WTC11 (cell line): ENCODE results near the gene ZNF593OS. TPM values are rescaled to one million over a fixed set of nuclear protein-coding genes. Genes with fewer than 3 reads are reported as not detected.
A peak's percentile ranks its signal among the peaks of the same experiment; 100 is the strongest.

Experiments used
- ATAC-seq: fragments of 200-7000 bp; cut with Tn5 transposase; 2 replicates; pipeline ENCODE4 v1.10.0; 2021; ENCODE audit warnings: mild to moderate bottlenecking, moderate library complexity
- CTCF ChIA-PET: fragments of 300-600 bp; sonication (Branson Sonifier 250); formaldehyde crosslinking; loops from one replicate; lab custom pipeline; 2021; ENCODE audit warnings: antibody characterized with exemption; lab: Charles Lee
- POLR2A ChIA-PET: fragments of 350-600 bp; sonication (Branson Sonifier 250); formaldehyde crosslinking; loops from one replicate; lab custom pipeline; 2021; ENCODE audit warnings: antibody characterized with exemption; lab: Charles Lee
- DNase-seq: peaks from one replicate; pipeline ENCODE4 v3.0.0; 2021; ENCODE audit warnings: low spot score
- H3K27ac Mint-ChIP-seq: 2 replicates; pipeline ENCODE4 v1.8.0; 2021; ENCODE audit warnings: mixed read lengths
- H3K27me3 Mint-ChIP-seq: 2 replicates; pipeline ENCODE4 v1.8.0; 2021; ENCODE audit warnings: low read depth, mild to moderate bottlenecking, moderate library complexity, mixed read lengths
- H3K36me3 Mint-ChIP-seq: 2 replicates; pipeline ENCODE4 v1.8.0; 2021; ENCODE audit warnings: mixed read lengths
- H3K4me1 Mint-ChIP-seq: 2 replicates; pipeline ENCODE4 v1.8.0; 2022; ENCODE audit warnings: mixed read lengths
- H3K4me3 Mint-ChIP-seq: 2 replicates; pipeline ENCODE4 v1.8.0; 2021; ENCODE audit warnings: mild to moderate bottlenecking, moderate library complexity, mixed read lengths
- H3K9me3 Mint-ChIP-seq: 2 replicates; pipeline ENCODE4 v1.8.0; 2021; ENCODE audit warnings: mixed read lengths
- ELF4 ChIP-seq: sonication (generic); formaldehyde crosslinking; IDR thresholded peaks from 2 replicates; pipeline ENCODE4 v1.8.1; 2022; ENCODE audit warnings: low read depth, mild to moderate bottlenecking, moderate library complexity, missing genetic modification reagents
- ESRRA ChIP-seq: sonication (generic); formaldehyde crosslinking; IDR thresholded peaks from 2 replicates; pipeline ENCODE4 v1.8.1; 2022; ENCODE audit warnings: mild to moderate bottlenecking, missing genetic modification reagents, borderline replicate concordance
- FOXJ3 ChIP-seq: sonication (generic); formaldehyde crosslinking; IDR thresholded peaks from 2 replicates; pipeline ENCODE4 v1.9.0; 2021; ENCODE audit warnings: missing genetic modification reagents, mild to moderate bottlenecking, borderline replicate concordance
- GABPB1 ChIP-seq: sonication (generic); formaldehyde crosslinking; IDR thresholded peaks from 2 replicates; pipeline ENCODE4 v1.8.1; 2023; ENCODE audit warnings: mild to moderate bottlenecking, missing genetic modification reagents
- NFATC4 ChIP-seq: fragments of 250-450 bp; sonication (Bioruptor Pico); IDR thresholded peaks from 2 replicates; pipeline ENCODE4 v1.9.0; 2021; ENCODE audit warnings: mild to moderate bottlenecking
- RELA ChIP-seq: sonication (generic); formaldehyde crosslinking; IDR thresholded peaks from 2 replicates; pipeline ENCODE4 v1.8.1; 2022; ENCODE audit warnings: missing genetic modification reagents, mild to moderate bottlenecking, borderline replicate concordance
- SMAD4 ChIP-seq: sonication (generic); formaldehyde crosslinking; IDR thresholded peaks from 2 replicates; pipeline ENCODE4 v1.8.0; 2022; ENCODE audit warnings: mild to moderate bottlenecking, missing genetic modification reagents
- TEAD1 ChIP-seq: sonication (generic); formaldehyde crosslinking; IDR thresholded peaks from 2 replicates; pipeline ENCODE4 v1.8.0; 2022; ENCODE audit warnings: mild to moderate bottlenecking, missing genetic modification reagents
- ZNF121 ChIP-seq: sonication (generic); formaldehyde crosslinking; IDR thresholded peaks from 2 replicates; pipeline ENCODE4 v1.8.0; 2023; ENCODE audit warnings: missing genetic modification reagents
- total RNA-seq: library from RNA; stranded (reverse); gene quantifications from 3 replicates; pipeline ENCODE4 v1.2.3, GENCODE V29; 2021
- TF ChIP-seq, protein P1 (sequence below): sonication (generic); formaldehyde crosslinking; IDR thresholded peaks from 2 replicates; pipeline ENCODE4 v1.8.0; 2022; ENCODE audit warnings: missing genetic modification reagents
- TF ChIP-seq, protein P2 (sequence below): sonication (generic); formaldehyde crosslinking; IDR thresholded peaks from 2 replicates; pipeline ENCODE4 v1.8.0; 2023; ENCODE audit warnings: mild to moderate bottlenecking, missing genetic modification reagents
- TF ChIP-seq, protein P3 (sequence below): fragments of 250-450 bp; sonication (Bioruptor Pico); IDR thresholded peaks from 2 replicates; pipeline ENCODE4 v1.8.0; 2021; ENCODE audit warnings: mild to moderate bottlenecking
- TF ChIP-seq, protein P4 (sequence below): fragments of 250-450 bp; sonication (Bioruptor Pico); IDR thresholded peaks from 2 replicates; pipeline ENCODE4 v1.9.0; 2021; ENCODE audit warnings: mild to moderate bottlenecking, borderline replicate concordance
- TF ChIP-seq, protein P5 (sequence below): sonication (generic); formaldehyde crosslinking; IDR thresholded peaks from 2 replicates; pipeline ENCODE4 v1.8.1; 2022; ENCODE audit warnings: missing genetic modification reagents, borderline replicate concordance

Gene ZNF593OS
- total RNA-seq, 1 experiment from 2014 or later: not detected

DNA sequence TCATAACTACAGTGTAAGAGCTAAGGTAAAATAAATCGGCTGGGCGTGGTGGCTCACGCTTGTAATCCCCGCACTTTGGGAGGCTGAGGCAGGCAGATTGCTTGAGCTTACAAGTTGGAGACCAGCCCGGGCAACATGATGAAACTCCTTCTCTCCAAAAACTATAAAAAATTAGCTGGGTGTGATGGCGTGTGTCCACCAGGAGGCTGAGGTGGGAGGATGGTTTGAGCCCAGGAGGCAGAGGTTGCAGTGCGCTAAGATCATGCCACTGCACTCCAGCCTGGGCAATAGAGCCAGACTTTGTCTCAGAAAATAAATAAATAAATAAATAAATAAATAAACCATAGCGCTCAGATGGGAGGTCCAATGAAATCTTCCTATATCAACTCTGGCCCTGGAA, 29.5 kb downstream of the ZNF593OS start:
- POLR2A ChIA-PET: no interaction called here
- Mint-ChIP-seq H3K9me3 (no peaks in the 10 kb centered on the region), H3K4me1 (peaks cover 3% of the 10 kb centered on the region; the same call in 1 of the 2 replicates)

DNA sequence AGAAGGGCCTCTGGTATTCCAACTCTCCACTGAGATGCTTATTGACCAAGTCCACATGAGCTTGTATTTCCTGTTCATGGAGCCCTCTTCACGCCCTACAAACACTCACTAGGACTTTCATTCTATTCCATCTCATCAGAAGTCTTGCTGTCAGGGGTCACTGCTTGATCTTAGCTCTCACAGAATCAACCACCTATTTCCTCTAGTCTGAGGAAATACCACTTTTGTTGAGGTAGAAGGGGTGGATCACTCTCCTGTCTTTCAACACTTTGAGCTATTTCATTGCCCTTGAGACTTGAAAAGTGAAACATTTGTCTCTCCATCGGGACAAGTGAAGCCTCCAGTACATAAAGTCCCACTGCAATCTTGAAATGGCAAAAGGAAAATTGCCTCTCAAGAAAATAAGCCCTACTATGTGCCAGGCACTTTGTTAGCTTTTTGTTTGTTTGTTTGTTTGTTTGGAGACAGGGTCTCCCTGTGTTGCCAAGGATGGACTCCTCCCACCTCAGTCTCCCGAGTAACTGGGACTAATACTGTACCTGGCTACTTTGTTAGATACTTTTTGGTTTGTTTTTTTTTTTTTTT, 32.6 kb downstream of the ZNF593OS start:
- H3K4me3 Mint-ChIP-seq: no peak overlapping the region
- H3K36me3 Mint-ChIP-seq: no peaks in the 10 kb centered on the region
- ATAC-seq (no peak), DNase-seq (no peak)
- POLR2A ChIA-PET: interaction anchor here (0.7 kb wide), 1 partner anchor 27 kb away, joined by 3 read pairs; the partner anchor contains the start of gene PDIK1L
- no peak for TF ChIP-seq TEAD1 (CRISPR knock-in tag)
- TF ChIP-seq FOXJ3 (CRISPR knock-in tag): no peak
- TF ChIP-seq, protein P1, sequence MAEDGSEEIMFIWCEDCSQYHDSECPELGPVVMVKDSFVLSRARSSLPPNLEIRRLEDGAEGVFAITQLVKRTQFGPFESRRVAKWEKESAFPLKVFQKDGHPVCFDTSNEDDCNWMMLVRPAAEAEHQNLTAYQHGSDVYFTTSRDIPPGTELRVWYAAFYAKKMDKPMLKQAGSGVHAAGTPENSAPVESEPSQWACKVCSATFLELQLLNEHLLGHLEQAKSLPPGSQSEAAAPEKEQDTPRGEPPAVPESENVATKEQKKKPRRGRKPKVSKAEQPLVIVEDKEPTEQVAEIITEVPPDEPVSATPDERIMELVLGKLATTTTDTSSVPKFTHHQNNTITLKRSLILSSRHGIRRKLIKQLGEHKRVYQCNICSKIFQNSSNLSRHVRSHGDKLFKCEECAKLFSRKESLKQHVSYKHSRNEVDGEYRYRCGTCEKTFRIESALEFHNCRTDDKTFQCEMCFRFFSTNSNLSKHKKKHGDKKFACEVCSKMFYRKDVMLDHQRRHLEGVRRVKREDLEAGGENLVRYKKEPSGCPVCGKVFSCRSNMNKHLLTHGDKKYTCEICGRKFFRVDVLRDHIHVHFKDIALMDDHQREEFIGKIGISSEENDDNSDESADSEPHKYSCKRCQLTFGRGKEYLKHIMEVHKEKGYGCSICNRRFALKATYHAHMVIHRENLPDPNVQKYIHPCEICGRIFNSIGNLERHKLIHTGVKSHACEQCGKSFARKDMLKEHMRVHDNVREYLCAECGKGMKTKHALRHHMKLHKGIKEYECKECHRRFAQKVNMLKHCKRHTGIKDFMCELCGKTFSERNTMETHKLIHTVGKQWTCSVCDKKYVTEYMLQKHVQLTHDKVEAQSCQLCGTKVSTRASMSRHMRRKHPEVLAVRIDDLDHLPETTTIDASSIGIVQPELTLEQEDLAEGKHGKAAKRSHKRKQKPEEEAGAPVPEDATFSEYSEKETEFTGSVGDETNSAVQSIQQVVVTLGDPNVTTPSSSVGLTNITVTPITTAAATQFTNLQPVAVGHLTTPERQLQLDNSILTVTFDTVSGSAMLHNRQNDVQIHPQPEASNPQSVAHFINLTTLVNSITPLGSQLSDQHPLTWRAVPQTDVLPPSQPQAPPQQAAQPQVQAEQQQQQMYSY: no peak
- no peak for TF ChIP-seq GABPB1 (CRISPR knock-in tag)
- TF ChIP-seq SMAD4 (CRISPR knock-in tag): no peak
- no peak for TF ChIP-seq ZNF121 (CRISPR knock-in tag)
- TF ChIP-seq RELA (CRISPR knock-in tag): no peak
- peaks cover 3% of the 10 kb centered on the region; the same call in 1 of the 2 replicates for H3K4me1 Mint-ChIP-seq
- H3K27me3 Mint-ChIP-seq: peaks cover 7% of the 10 kb centered on the region; the same call in 1 of the 2 replicates
- 0 out of 2 replicates have a peak overlapping the region, but pooled peaks have one; percentile 60 for H3K27ac Mint-ChIP-seq
- CTCF ChIA-PET: interaction anchor here (0.7 to 1.7 kb wide), 13 partner anchors 9 to 278 kb away, joined by 3 to 9 read pairs (median 4); partner anchors contain the start of genes CATSPER4, CEP85, CNKSR1 and ZNF593
- H3K9me3 Mint-ChIP-seq: peaks cover 10% of the 10 kb centered on the region; the same call in 1 of the 2 replicates

More for the DNA sequence above, 29.5 kb downstream of the ZNF593OS start:
- Mint-ChIP-seq H3K4me3 (no peak overlapping the region), H3K27me3 (peaks cover 30% of the 10 kb centered on the region), H3K36me3 (no peaks in the 10 kb centered on the region), H3K27ac (no peak overlapping the region)
- CTCF ChIA-PET: interaction anchor here (0.7 to 4.9 kb wide), 15 partner anchors 9 to 143 kb away, joined by 3 to 136 read pairs (median 3); partner anchors contain the start of genes CEP85, EXTL1, PDIK1L and TRIM63
- no peak for ATAC-seq
- TF ChIP-seq TEAD1 (CRISPR knock-in tag) (no peak), ELF4 (CRISPR knock-in tag) (no peak), NFATC4 (CRISPR knock-in tag) (no peak), ESRRA (CRISPR knock-in tag) (no peak)
- TF ChIP-seq, protein P2, sequence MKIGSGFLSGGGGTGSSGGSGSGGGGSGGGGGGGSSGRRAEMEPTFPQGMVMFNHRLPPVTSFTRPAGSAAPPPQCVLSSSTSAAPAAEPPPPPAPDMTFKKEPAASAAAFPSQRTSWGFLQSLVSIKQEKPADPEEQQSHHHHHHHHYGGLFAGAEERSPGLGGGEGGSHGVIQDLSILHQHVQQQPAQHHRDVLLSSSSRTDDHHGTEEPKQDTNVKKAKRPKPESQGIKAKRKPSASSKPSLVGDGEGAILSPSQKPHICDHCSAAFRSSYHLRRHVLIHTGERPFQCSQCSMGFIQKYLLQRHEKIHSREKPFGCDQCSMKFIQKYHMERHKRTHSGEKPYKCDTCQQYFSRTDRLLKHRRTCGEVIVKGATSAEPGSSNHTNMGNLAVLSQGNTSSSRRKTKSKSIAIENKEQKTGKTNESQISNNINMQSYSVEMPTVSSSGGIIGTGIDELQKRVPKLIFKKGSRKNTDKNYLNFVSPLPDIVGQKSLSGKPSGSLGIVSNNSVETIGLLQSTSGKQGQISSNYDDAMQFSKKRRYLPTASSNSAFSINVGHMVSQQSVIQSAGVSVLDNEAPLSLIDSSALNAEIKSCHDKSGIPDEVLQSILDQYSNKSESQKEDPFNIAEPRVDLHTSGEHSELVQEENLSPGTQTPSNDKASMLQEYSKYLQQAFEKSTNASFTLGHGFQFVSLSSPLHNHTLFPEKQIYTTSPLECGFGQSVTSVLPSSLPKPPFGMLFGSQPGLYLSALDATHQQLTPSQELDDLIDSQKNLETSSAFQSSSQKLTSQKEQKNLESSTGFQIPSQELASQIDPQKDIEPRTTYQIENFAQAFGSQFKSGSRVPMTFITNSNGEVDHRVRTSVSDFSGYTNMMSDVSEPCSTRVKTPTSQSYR (CRISPR knock-in tag): no peak
- TF ChIP-seq, protein P3, sequence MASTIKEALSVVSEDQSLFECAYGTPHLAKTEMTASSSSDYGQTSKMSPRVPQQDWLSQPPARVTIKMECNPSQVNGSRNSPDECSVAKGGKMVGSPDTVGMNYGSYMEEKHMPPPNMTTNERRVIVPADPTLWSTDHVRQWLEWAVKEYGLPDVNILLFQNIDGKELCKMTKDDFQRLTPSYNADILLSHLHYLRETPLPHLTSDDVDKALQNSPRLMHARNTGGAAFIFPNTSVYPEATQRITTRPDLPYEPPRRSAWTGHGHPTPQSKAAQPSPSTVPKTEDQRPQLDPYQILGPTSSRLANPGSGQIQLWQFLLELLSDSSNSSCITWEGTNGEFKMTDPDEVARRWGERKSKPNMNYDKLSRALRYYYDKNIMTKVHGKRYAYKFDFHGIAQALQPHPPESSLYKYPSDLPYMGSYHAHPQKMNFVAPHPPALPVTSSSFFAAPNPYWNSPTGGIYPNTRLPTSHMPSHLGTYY: no peak
- TF ChIP-seq, protein P4, sequence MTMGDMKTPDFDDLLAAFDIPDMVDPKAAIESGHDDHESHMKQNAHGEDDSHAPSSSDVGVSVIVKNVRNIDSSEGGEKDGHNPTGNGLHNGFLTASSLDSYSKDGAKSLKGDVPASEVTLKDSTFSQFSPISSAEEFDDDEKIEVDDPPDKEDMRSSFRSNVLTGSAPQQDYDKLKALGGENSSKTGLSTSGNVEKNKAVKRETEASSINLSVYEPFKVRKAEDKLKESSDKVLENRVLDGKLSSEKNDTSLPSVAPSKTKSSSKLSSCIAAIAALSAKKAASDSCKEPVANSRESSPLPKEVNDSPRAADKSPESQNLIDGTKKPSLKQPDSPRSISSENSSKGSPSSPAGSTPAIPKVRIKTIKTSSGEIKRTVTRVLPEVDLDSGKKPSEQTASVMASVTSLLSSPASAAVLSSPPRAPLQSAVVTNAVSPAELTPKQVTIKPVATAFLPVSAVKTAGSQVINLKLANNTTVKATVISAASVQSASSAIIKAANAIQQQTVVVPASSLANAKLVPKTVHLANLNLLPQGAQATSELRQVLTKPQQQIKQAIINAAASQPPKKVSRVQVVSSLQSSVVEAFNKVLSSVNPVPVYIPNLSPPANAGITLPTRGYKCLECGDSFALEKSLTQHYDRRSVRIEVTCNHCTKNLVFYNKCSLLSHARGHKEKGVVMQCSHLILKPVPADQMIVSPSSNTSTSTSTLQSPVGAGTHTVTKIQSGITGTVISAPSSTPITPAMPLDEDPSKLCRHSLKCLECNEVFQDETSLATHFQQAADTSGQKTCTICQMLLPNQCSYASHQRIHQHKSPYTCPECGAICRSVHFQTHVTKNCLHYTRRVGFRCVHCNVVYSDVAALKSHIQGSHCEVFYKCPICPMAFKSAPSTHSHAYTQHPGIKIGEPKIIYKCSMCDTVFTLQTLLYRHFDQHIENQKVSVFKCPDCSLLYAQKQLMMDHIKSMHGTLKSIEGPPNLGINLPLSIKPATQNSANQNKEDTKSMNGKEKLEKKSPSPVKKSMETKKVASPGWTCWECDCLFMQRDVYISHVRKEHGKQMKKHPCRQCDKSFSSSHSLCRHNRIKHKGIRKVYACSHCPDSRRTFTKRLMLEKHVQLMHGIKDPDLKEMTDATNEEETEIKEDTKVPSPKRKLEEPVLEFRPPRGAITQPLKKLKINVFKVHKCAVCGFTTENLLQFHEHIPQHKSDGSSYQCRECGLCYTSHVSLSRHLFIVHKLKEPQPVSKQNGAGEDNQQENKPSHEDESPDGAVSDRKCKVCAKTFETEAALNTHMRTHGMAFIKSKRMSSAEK (CRISPR knock-in tag): no peak
- TF ChIP-seq, protein P5, sequence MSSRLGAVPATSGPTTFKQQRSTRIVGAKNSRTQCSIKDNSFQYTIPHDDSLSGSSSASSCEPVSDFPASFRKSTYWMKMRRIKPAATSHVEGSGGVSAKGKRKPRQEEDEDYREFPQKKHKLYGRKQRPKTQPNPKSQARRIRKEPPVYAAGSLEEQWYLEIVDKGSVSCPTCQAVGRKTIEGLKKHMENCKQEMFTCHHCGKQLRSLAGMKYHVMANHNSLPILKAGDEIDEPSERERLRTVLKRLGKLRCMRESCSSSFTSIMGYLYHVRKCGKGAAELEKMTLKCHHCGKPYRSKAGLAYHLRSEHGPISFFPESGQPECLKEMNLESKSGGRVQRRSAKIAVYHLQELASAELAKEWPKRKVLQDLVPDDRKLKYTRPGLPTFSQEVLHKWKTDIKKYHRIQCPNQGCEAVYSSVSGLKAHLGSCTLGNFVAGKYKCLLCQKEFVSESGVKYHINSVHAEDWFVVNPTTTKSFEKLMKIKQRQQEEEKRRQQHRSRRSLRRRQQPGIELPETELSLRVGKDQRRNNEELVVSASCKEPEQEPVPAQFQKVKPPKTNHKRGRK (CRISPR knock-in tag): no peak
- no peak for DNase-seq
